HFFc6 (cell line): Measurements from ENCODE around the gene KIAA1755. TPM values are rescaled to one million over a fixed set of nuclear protein-coding genes. Genes with fewer than 3 reads are reported as not detected.

ENCODE experiments used
- DNase-seq: peaks from one replicate; pipeline ENCODE4 v3.0.0-alpha.2; 2018
- H3K27ac Mint-ChIP-seq: 2 replicates; pipeline ENCODE4 v1.8.0; 2020; ENCODE audit warnings: mild to moderate bottlenecking, mixed read lengths
- H3K27me3 Mint-ChIP-seq: 2 replicates; pipeline ENCODE4 v1.8.0; 2021; ENCODE audit warnings: mild to moderate bottlenecking, moderate library complexity, mixed read lengths; ENCODE audit not compliant: insufficient read depth
- H3K36me3 Mint-ChIP-seq: 2 replicates; pipeline ENCODE4 v1.8.0; 2021; ENCODE audit warnings: low read depth, mixed read lengths
- H3K4me1 Mint-ChIP-seq: 2 replicates; pipeline ENCODE4 v1.8.0; 2020; ENCODE audit warnings: low read depth, mixed read lengths
- H3K4me3 Mint-ChIP-seq: 2 replicates; pipeline ENCODE4 v1.8.0; 2020; ENCODE audit warnings: mild to moderate bottlenecking, moderate library complexity, mixed read lengths
- H3K9me3 Mint-ChIP-seq: 2 replicates; pipeline ENCODE4 v1.8.0; 2020; ENCODE audit warnings: mild to moderate bottlenecking, mixed read lengths
- CTCF ChIP-seq: fragments of 200-600 bp; sonication (generic); IDR thresholded peaks from 2 replicates; pipeline ENCODE4 v1.5.0; 2021; ENCODE audit warnings: antibody characterized with exemption, mild to moderate bottlenecking
- total RNA-seq, 6 experiments: library from RNA; stranded (reverse); fragmentation: NEBNext Ultra II Directional; extraction: Animal tissue kit (Norgen Biotek cat#: 25700); gene quantifications; 2 replicates in 1 of 6; 3 replicates in 5 of 6; pipeline ENCODE4 v1.2.3, GENCODE V29; 2021

The KIAA1755 gene
- total RNA-seq, 6 experiments from 2014 or later = 1.2 to 4.4 (median 2.2) TPM

DNA sequence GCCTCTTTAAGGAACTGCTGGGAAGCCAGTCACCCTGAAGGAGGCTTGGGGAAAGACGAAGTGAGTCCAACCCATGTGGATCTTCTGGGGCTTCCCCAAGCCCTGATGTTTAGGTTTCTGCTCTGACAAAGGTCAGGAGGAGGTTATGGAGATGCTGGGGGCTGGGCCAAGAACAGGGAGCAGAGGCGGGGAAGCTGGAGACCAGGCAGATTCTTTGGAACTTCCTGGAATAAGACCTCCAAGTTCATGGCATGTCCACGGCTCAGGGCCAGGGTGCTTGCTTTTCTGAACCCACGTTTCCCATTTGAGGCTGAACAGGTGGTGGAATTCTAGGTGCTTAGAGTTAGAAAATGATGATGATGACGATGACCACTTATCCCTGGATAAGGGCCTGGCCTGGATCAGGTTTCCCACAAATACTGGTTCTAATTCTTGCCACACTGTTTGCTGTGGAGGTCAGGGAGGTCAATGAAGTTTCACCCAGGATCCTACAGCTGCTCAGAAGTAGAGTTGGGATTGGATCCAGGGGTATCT, 65.5 kb downstream of the KIAA1755 start:
- H3K27me3 Mint-ChIP-seq = peaks cover 1% of the 10 kb centered on the region; the same call in 1 of the 2 replicates
- H3K36me3 Mint-ChIP-seq = peaks cover 9% of the 10 kb centered on the region
- no peak overlapping the region for H3K27ac Mint-ChIP-seq
- H3K9me3 Mint-ChIP-seq = peaks cover 6% of the 10 kb centered on the region
- no peak for DNase-seq
- peaks cover 61% of the 10 kb centered on the region for H3K4me1 Mint-ChIP-seq
- H3K4me3 Mint-ChIP-seq = no peak overlapping the region
- no peak for TF ChIP-seq CTCF

GRCh38 chr20:38193586-38194105, 66.9 kb downstream of the KIAA1755 start:
- Mint-ChIP-seq H3K9me3 (peaks cover 6% of the 10 kb centered on the region), H3K36me3 (peaks cover 9% of the 10 kb centered on the region), H3K4me1 (peaks cover 70% of the 10 kb centered on the region), H3K27ac (no peak overlapping the region), H3K27me3 (peaks cover 1% of the 10 kb centered on the region; the same call in 1 of the 2 replicates), H3K4me3 (no peak overlapping the region)
- no peak for TF ChIP-seq CTCF
- DNase-seq = no peak

- peaks cover 9% of the 10 kb centered on the region for H3K36me3 Mint-ChIP-seq
- peaks cover 1% of the 10 kb centered on the region; the same call in 1 of the 2 replicates for H3K27me3 Mint-ChIP-seq
- no peak overlapping the region for H3K4me3 Mint-ChIP-seq
- TF ChIP-seq CTCF = no peak
- H3K27ac Mint-ChIP-seq = no peak overlapping the region
- peaks cover 68% of the 10 kb centered on the region for H3K4me1 Mint-ChIP-seq
- H3K9me3 Mint-ChIP-seq = peaks cover 6% of the 10 kb centered on the region
- no peak for DNase-seq
These were observed 68.1 kb downstream of the KIAA1755 start for GRCh38 chr20:38192323-38192885.

DNA sequence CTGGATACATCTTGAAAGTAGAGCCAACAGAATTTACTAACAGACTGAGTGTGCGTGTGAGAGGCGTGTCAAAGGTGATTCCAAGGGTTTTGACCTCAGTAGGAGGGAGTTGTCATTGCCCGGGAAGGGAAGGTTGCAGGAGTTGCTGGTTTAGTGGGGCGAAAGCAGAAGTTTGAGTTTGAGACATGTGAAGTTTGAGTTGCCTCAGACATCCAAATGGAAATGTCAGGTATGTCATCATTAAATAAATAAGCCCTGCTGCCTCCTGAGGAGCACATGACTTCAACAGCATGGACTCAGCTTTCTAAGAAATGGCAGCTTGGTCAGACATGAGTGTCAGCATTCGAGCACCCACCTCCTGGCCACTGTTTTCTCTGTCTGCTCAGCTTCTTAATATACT, 68.9 kb downstream of the KIAA1755 start:
- no peak for TF ChIP-seq CTCF
- Mint-ChIP-seq H3K36me3 (peaks cover 5% of the 10 kb centered on the region), H3K4me3 (no peak overlapping the region), H3K27me3 (peaks cover 1% of the 10 kb centered on the region; the same call in 1 of the 2 replicates), H3K9me3 (peaks cover 6% of the 10 kb centered on the region), H3K4me1 (peaks cover 68% of the 10 kb centered on the region), H3K27ac (no peak overlapping the region)
- DNase-seq = no peak

- DNase-seq = no peak
- Mint-ChIP-seq H3K4me3 (no peak overlapping the region), H3K4me1 (peaks cover 65% of the 10 kb centered on the region), H3K27me3 (peaks cover 1% of the 10 kb centered on the region; the same call in 1 of the 2 replicates), H3K9me3 (peaks cover 6% of the 10 kb centered on the region), H3K36me3 (peaks cover 5% of the 10 kb centered on the region), H3K27ac (no peak overlapping the region)
- TF ChIP-seq CTCF = no peak
These were observed 69.6 kb downstream of the KIAA1755 start for GRCh38 chr20:38190936-38191371.
